KMS-11 (cell line): ENCODE results near the gene PROK2.

Experiments used
- H2AFZ ChIP-seq: fragments of 200-600 bp; sonication (generic); 2 replicates; pipeline ENCODE4 v1.6.1; 2016; ENCODE audit warnings: antibody characterized with exemption, mixed run types, low read depth
- H3K27ac ChIP-seq: fragments of 200-600 bp; sonication (generic); 2 replicates; pipeline ENCODE4 v1.6.1; 2016; ENCODE audit warnings: mild to moderate bottlenecking, mixed run types
- H3K27me3 ChIP-seq: fragments of 200-600 bp; sonication (generic); 2 replicates; pipeline ENCODE4 v1.6.1; 2017; ENCODE audit warnings: mild to moderate bottlenecking, low read depth, mixed run types, moderate library complexity; ENCODE audit not compliant: insufficient read depth
- H3K36me3 ChIP-seq: fragments of 200-600 bp; sonication (generic); 2 replicates; pipeline ENCODE4 v1.6.1; 2017; ENCODE audit warnings: mild to moderate bottlenecking, mixed run types; ENCODE audit not compliant: insufficient read depth
- H3K4me1 ChIP-seq: fragments of 200-600 bp; sonication (generic); 2 replicates; pipeline ENCODE4 v1.6.1; 2016; ENCODE audit warnings: mild to moderate bottlenecking, low read depth, mixed run types; ENCODE audit not compliant: poor library complexity, severe bottlenecking
- H3K4me2 ChIP-seq: fragments of 200-600 bp; sonication (generic); 2 replicates; pipeline ENCODE4 v1.7.0; 2016; ENCODE audit warnings: mild to moderate bottlenecking, mixed run types
- H3K4me3 ChIP-seq: fragments of 200-600 bp; sonication (generic); IDR thresholded peaks from 2 replicates; pipeline ENCODE4 v1.6.1; 2017; ENCODE audit warnings: low read depth, low read length, mixed read lengths; ENCODE audit not compliant: insufficient read depth
- H3K79me2 ChIP-seq: fragments of 200-600 bp; sonication (generic); 2 replicates; pipeline ENCODE4 v1.6.1; 2016; ENCODE audit warnings: low read depth, mixed run types; ENCODE audit not compliant: insufficient read depth
- H3K9ac ChIP-seq: fragments of 200-600 bp; sonication (generic); 2 replicates; pipeline ENCODE4 v1.6.1; 2016; ENCODE audit warnings: mild to moderate bottlenecking, mixed run types
- H4K20me1 ChIP-seq: fragments of 200-600 bp; sonication (generic); 2 replicates; pipeline ENCODE4 v1.6.1; 2016; ENCODE audit warnings: mild to moderate bottlenecking, mixed run types; ENCODE audit not compliant: insufficient read depth
- TF ChIP-seq, protein P1 (sequence below): fragments of 200-600 bp; sonication (generic); conservative IDR thresholded peaks from 2 replicates; pipeline ENCODE4 v1.6.1; 2017; ENCODE audit warnings: low read depth, mild to moderate bottlenecking, antibody characterized with exemption, low read length, moderate library complexity, mixed read lengths

Gene PROK2

GRCh38 chr3:71817262-71817661 is 32.3 kb upstream of the PROK2 start:
- Histone ChIP-seq H3K27me3 (no peaks in the 10 kb centered on the region), H3K4me3 (no peak overlapping the region), H3K27ac (no peak overlapping the region), H3K4me2 (no peak overlapping the region), H3K9ac (no peak overlapping the region), H3K79me2 (no peaks in the 10 kb centered on the region), H3K36me3 (no peaks in the 10 kb centered on the region), H4K20me1 (no peaks in the 10 kb centered on the region), H2AFZ (no peak overlapping the region), H3K4me1 (peaks cover 3% of the 10 kb centered on the region)
- TF ChIP-seq, protein P1, sequence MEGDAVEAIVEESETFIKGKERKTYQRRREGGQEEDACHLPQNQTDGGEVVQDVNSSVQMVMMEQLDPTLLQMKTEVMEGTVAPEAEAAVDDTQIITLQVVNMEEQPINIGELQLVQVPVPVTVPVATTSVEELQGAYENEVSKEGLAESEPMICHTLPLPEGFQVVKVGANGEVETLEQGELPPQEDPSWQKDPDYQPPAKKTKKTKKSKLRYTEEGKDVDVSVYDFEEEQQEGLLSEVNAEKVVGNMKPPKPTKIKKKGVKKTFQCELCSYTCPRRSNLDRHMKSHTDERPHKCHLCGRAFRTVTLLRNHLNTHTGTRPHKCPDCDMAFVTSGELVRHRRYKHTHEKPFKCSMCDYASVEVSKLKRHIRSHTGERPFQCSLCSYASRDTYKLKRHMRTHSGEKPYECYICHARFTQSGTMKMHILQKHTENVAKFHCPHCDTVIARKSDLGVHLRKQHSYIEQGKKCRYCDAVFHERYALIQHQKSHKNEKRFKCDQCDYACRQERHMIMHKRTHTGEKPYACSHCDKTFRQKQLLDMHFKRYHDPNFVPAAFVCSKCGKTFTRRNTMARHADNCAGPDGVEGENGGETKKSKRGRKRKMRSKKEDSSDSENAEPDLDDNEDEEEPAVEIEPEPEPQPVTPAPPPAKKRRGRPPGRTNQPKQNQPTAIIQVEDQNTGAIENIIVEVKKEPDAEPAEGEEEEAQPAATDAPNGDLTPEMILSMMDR, result no peak

- Histone ChIP-seq H3K27me3 (no peaks in the 10 kb centered on the region), H3K9ac (no peak overlapping the region), H2AFZ (no peak overlapping the region), H3K4me3 (no peak overlapping the region), H3K27ac (no peak overlapping the region), H3K36me3 (no peaks in the 10 kb centered on the region), H3K4me1 (peaks cover 8% of the 10 kb centered on the region), H4K20me1 (no peaks in the 10 kb centered on the region), H3K4me2 (no peak overlapping the region), H3K79me2 (no peaks in the 10 kb centered on the region)
- TF ChIP-seq, protein P1, result no peak
Measured at GRCh38 chr3:71816767-71817156, 31.8 kb upstream of the PROK2 start.

GRCh38 chr3:71815340-71816067 is 30.6 kb upstream of the PROK2 start:
- Histone ChIP-seq H3K27ac (no peak overlapping the region), H3K4me1 (peaks cover 12% of the 10 kb centered on the region), H3K27me3 (no peaks in the 10 kb centered on the region), H3K4me3 (no peak overlapping the region), H3K4me2 (no peak overlapping the region), H4K20me1 (no peaks in the 10 kb centered on the region), H3K9ac (no peak overlapping the region), H3K36me3 (no peaks in the 10 kb centered on the region), H3K79me2 (no peaks in the 10 kb centered on the region), H2AFZ (no peak overlapping the region)
- TF ChIP-seq, protein P1, result no peak

GRCh38 chr3:71813704-71814103 is 28.8 kb upstream of the PROK2 start:
- no peak overlapping the region for H3K4me3 ChIP-seq
- H3K4me1 ChIP-seq, result peaks cover 12% of the 10 kb centered on the region
- no peak overlapping the region for H3K27ac ChIP-seq
- no peaks in the 10 kb centered on the region for H3K27me3 ChIP-seq
- no peaks in the 10 kb centered on the region for H3K36me3 ChIP-seq
- H3K9ac ChIP-seq, result no peak overlapping the region
- H3K79me2 ChIP-seq, result no peaks in the 10 kb centered on the region
- H3K4me2 ChIP-seq, result no peak overlapping the region
- TF ChIP-seq, protein P1, result no peak
- no peaks in the 10 kb centered on the region for H4K20me1 ChIP-seq
- H2AFZ ChIP-seq, result no peak overlapping the region
